Right forelimb (tissue), 1 donor: ENCODE data around the gene HTR3B.

ENCODE experiments used
- DNase-seq: peaks from one replicate; pipeline ENCODE4 v3.0.0-alpha.2; 2018

The HTR3B gene

DNA sequence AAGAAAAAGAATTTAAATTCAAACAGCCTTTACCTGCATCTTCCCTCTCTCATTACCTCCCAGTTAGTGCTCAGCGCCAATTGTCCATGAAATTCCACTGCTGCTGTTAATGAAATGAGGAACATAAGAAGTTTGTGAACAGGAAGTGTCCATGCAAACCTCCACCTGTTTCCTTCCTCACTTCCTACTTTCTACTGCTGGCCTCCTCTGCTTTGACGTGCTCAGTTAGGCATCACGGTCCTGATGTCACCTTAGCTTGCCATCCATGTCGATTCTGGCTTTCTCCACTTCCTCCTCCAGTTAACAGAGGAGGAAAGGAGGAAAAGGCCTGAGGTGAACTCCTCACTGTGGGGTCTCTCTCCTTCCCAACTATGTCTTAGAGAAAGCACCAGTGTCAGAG lies 43.4 kb downstream of the HTR3B start:
- no peak for DNase-seq

DNA sequence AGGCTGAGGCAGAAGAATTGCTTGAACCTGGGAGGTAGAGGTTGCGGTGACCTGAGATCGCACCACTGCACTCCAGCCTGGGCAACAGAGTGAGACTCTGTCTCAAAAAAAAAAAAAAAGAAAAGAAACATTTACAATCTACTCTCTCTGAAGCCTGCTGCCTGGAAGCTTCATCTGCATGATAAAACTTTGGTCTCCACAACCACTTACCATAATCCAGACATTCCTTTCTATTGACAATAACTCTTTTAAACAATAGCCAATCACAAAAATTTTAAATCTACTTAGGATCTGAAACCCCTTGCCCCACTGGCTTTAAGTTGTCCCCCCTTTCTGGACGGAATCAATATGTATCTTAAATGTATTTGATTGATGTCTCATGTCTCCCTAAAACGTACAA lies 45.3 kb downstream of the HTR3B start:
- DNase-seq, result no peak

DNA sequence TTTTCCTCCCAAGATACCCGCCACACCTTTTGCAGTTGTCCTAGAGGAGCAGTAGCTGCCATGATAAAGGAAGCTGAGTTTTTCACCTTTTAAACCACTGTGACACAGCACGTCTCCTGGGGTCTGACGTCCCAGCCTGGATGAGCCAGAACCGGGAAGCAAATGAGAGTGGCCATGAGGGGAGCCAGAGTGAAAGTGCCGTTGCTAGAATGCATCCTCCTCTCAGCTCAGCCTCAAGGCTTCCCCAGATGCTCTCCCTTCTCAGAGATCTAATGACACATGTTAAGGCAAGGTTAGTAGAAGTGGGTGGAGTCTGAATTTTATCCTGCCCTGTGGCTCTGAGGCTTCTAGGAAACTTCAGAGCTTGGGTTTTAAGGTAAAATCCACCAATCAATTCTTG lies 46.9 kb downstream of the HTR3B start:
- DNase-seq, result no peak

GRCh38 chr11:113952070-113952469 lies 47.5 kb downstream of the HTR3B start:
- DNase-seq, result no peak

DNA sequence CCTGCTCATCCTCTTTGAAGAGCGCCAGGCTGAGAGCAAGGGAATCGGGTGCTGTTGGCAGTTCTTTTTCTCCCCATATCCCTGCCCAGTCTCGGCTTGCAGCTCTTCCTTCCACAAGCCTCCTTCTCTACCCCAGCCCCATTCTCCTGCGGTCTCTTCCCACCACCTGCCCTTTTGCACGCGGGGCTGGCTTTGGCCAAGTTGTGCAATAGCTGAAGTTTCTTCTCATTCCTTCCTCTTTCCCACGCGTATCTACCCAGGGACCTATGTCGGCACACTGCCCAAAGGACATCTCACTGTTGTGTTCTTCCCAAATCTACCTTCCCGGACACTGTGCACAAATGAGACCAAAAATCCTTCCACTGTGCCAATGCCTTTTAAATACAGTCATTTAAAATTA lies 48.0 kb downstream of the HTR3B start:
- no peak for DNase-seq

DNA sequence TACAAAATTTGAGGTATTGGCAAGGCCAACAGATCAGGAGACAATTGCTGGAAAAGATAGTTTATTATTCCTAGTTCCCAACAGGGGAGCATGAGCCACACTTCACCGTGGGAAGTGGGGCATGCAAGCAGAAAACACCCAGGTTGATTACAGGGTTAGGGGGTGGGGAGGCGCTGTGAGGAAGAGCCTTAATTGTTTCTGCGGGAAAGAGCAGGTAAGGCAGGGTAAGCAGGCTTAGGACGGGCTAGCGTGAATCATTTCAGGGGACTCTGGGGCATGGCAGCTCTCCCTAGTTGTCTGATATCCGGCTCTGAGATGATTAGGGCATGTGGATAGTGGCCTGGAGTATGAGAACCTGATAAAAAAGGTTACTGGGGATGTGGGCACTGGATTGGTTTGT lies 49.6 kb downstream of the HTR3B start:
- no peak for DNase-seq

- no peak for DNase-seq
Measured at GRCh38 chr11:113956986-113957385, 52.4 kb downstream of the HTR3B start.

- no peak for DNase-seq
Measured at GRCh38 chr11:113960702-113961330, 56.2 kb downstream of the HTR3B start.

GRCh38 chr11:113967361-113967760 lies 62.8 kb downstream of the HTR3B start:
- DNase-seq, result no peak

DNA sequence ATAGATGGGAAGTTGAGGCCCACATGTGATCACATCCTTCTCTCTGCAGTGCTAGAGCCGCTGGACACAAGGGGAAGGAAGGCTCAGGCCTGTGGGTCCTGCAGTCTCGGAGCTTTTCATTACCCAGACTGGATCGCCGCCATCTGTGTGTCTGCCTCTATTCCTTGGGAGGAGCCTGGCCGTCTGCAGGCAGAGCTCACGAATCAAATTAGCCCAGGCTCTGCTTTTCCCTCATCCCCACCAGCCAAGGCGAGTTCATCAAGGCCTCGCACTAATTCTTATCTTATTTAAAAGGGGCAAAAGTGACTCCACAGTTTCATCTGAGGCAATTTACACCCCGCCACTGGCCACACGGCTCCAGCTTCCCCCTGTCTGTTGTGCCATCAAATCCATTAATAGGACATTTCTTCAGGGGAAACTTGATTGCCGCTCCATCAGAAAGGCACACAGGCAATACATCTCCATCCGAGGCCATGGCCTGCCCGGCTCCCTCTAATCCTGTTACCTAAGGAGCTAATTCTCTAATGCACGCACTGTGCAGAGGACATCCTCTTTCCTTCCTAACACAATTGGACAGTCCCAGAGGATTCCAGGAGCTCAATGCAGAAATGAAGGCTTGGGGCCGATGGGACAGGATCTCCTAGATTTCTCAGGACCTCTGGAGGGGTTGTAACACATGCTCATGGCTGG lies 67.1 kb downstream of the HTR3B start:
- DNase-seq, result no peak

DNA sequence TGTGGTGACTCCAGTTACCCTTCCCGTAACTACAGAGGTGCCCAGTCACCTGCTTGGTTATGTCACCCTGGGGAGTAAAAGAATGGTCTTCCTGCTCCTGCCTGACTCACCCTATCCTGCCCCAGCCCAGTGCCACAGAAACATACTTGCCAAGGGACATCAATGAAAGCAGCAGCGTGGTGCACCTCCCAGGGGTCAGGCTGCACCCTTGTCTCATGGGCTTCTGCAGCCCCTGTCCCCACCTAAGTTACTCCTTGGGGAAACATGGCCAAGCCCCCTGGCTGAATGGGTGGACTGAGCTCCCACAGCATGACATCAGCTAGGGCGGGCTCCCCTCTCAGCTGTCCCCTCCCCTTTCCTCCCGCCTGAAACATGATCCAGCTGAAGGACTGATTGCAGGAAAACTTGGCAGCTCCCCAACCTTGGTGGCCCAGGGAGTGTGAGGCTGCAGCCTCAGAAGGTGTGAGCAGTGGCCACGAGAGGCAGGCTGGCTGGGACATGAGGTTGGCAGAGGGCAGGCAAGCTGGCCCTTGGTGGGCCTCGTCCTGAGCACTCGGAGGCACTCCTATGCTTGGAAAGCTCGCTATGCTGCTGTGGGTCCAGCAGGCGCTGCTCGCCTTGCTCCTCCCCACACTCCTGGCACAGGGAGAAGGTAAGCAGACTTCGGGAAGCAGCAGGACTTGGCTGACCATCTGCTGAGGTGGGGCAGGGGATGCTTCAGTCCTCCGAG lies 70.3 kb downstream of the HTR3B start, which contains the start of gene HTR3A:
Gene HTR3A (plus strand): TSS at position 368 of the 730 bp plus-strand sequence. CDS start 218 bp downstream, at position 586.
- DNase-seq, result peak; percentile 50

- no peak for DNase-seq
Measured at GRCh38 chr11:113977071-113977490, 72.5 kb downstream of the HTR3B start.

GRCh38 chr11:113977701-113978100 lies 73.1 kb downstream of the HTR3B start:
- no peak for DNase-seq

- no peak for DNase-seq
Measured at GRCh38 chr11:113979431-113979830, 74.8 kb downstream of the HTR3B start.

- no peak for DNase-seq
Measured at GRCh38 chr11:113980785-113981184, 76.2 kb downstream of the HTR3B start.

DNA sequence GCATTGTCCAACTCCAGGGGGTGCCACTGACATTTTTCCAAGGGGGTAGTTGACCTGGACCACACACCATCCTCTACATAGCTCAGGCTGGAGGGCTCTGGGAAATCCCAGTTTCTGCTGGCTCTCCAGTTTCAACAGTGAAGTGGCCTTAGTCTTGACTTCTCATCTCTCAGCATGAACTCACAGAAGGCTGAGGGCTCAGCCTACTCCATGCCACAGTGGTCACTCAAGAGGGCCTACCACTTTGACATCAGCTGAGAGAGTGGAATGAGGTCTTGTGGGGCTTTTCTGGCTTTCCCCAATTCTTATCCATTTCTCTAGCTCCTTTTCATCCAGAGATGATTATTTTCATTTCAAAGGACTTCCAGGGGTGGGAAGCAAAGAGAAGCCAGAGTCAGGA lies 77.7 kb downstream of the HTR3B start:
- DNase-seq, result no peak

- DNase-seq, result no peak
Measured at GRCh38 chr11:113984781-113985180, 80.2 kb downstream of the HTR3B start.

DNA sequence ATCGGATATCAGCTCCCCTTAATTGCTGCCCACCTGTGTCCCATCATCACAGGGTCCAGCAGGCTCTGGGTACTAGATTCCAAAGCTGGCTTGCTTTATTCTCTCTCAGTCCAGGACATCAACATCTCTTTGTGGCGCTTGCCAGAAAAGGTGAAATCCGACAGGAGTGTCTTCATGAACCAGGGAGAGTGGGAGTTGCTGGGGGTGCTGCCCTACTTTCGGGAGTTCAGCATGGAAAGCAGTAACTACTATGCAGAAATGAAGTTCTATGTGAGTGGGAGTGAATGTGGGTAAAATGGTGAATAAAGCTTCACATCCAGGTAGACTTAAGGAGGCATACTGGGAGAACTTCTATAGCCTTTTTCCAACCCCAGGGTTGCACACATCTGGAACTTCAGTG lies 81.3 kb downstream of the HTR3B start:
- no peak for DNase-seq

DNA sequence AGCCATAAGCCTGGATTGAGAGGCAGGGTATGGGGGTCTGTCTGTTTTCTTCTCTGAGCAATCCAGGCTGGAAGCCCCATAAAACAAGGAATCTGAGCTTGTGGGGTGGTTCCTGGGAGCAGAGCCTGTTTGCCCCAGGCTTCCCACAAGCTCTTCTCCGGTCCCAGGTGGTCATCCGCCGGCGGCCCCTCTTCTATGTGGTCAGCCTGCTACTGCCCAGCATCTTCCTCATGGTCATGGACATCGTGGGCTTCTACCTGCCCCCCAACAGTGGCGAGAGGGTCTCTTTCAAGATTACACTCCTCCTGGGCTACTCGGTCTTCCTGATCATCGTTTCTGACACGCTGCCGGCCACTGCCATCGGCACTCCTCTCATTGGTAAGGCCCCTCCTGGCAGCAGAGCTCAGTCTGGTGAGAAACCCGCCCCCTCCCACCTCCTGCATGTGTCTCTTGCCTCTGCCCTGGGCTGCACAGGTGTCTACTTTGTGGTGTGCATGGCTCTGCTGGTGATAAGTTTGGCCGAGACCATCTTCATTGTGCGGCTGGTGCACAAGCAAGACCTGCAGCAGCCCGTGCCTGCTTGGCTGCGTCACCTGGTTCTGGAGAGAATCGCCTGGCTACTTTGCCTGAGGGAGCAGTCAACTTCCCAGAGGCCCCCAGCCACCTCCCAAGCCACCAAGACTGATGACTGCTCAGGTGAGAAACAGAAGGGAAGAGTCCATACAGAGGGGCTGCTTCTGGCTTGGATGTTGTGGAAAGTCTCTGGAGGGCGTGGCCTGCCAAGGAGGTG lies 82.0 kb downstream of the HTR3B start:
- DNase-seq, result no peak

DNA sequence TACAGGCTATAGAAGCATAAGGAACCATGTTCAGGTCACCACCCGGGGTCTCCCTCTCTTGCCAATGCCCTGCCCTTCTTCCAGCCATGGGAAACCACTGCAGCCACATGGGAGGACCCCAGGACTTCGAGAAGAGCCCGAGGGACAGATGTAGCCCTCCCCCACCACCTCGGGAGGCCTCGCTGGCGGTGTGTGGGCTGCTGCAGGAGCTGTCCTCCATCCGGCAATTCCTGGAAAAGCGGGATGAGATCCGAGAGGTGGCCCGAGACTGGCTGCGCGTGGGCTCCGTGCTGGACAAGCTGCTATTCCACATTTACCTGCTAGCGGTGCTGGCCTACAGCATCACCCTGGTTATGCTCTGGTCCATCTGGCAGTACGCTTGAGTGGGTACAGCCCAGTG lies 84.8 kb downstream of the HTR3B start:
- DNase-seq, result no peak

DNA sequence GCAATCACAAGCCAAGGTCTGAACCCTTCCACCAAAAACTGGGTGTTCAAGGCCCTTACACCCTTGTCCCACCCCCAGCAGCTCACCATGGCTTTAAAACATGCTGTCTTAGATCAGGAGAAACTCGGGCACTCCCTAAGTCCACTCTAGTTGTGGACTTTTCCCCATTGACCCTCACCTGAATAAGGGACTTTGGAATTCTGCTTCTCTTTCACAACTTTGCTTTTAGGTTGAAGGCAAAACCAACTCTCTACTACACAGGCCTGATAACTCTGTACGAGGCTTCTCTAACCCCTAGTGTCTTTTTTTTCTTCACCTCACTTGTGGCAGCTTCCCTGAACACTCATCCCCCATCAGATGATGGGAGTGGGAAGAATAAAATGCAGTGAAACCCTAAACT lies 85.3 kb downstream of the HTR3B start:
- DNase-seq, result no peak

DNA sequence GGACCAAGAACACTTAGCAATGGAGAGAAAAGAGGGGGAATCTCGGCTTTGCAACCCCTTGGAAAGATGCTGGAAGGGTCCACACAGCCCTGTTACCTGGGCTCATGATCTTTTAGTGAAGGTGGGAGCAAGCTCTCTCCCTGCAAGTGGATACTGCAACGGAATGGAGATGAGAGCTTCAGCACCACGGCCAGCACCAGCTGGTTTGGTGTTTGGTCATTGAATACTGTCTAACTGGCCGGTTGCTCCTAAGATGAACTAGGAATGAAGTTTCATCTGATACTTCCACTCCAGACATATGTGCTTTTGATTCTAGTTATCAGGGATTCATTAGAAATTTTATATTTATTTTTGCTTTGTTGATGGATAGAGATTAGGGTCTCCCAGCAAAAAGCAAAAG lies 86.6 kb downstream of the HTR3B start:
- DNase-seq, result peak; percentile 56
